Spinal cord (tissue), 10 donors: ENCODE data around the gene MTR. TPM values are rescaled to one million over a fixed set of nuclear protein-coding genes. Genes with fewer than 3 reads are reported as not detected.
A peak's percentile ranks its signal among the peaks of the same experiment; 100 is the strongest.

Experiments
- DNase-seq, 6 donors: peaks; one replicate each; pipeline versions ENCODE4 v3.0.0 to v3.0.0-alpha.2; 2013 to 2015; ENCODE audit warnings: low spot score in 6 of 6, low read depth in 4 of 6
- H3K27ac ChIP-seq: one replicate; pipeline ENCODE4 v1.5.1; 2013; ENCODE audit warnings: low read depth, low read length, control low read depth
- H3K27me3 ChIP-seq: one replicate; pipeline ENCODE4 v1.6.1; 2013; ENCODE audit warnings: low read length; ENCODE audit not compliant: control insufficient read depth, insufficient read depth
- H3K36me3 ChIP-seq: one replicate; pipeline ENCODE4 v1.6.1; 2013; ENCODE audit warnings: low read length; ENCODE audit not compliant: control insufficient read depth, insufficient read depth
- H3K4me1 ChIP-seq: one replicate; pipeline ENCODE4 v1.6.1; 2013; ENCODE audit warnings: low read length; ENCODE audit not compliant: control insufficient read depth, insufficient read depth
- H3K4me3 ChIP-seq: one replicate; pipeline ENCODE4 v1.5.1; 2013; ENCODE audit warnings: low read depth, low read length, control low read depth
- H3K9me3 ChIP-seq: one replicate; pipeline ENCODE4 v1.6.1; 2013; ENCODE audit warnings: low read length; ENCODE audit not compliant: control insufficient read depth, insufficient read depth
- WGBS: methylation state at CpG from one replicate; pipeline ENCODE4 v1.1.5; 2013; ENCODE audit warnings: missing lambda C conversion rate; ENCODE audit not compliant: insufficient coverage; 5-methylcytosine and 5-hydroxymethylcytosine counted together
- polyA plus RNA-seq, 2 donors: library from polyadenylated mRNA; unstranded; fragments of 120-200 nt; gene quantifications; one replicate each; pipeline ENCODE4 v1.2.1, GENCODE V29; 2013; ENCODE audit not compliant: insufficient read length in 2 of 2
- total RNA-seq, 2 donors: library from RNA; depleted of rRNA in 1 of 2; stranded (reverse); fragments of 120-200 nt in 1 of 2; fragments of >200 nt in 1 of 2; gene quantifications; one replicate each; pipeline versions ENCODE4 v1.2.3 to v1.2.4, GENCODE V29; 2013 to 2014
- donor health status: healthy.

Gene MTR
- total and polyA plus RNA-seq, 4 donors, result 17.2 to 41.7 (median 26.4) TPM

- Histone ChIP-seq H3K36me3 (peaks cover 5% of the 10 kb centered on the region), H3K4me1 (no peaks in the 10 kb centered on the region), H3K27me3 (no peaks in the 10 kb centered on the region), H3K9me3 (no peaks in the 10 kb centered on the region), H3K27ac (no peak overlapping the region), H3K4me3 (no peak overlapping the region)
- 97% methylated on average over 9 of the region's 9 CpGs for WGBS
- no peak for DNase-seq
Observed at GRCh38 chr1:236819856-236820255, 24.8 kb downstream of the MTR start.

GRCh38 chr1:236821091-236821627 lies 26.1 kb downstream of the MTR start:
- H3K9me3 ChIP-seq, result no peaks in the 10 kb centered on the region
- no peak overlapping the region for H3K27ac ChIP-seq
- H3K27me3 ChIP-seq, result no peaks in the 10 kb centered on the region
- no peak overlapping the region for H3K4me3 ChIP-seq
- DNase-seq, result peak in 2 of 6 donors; percentile 23 to 25
- 26% methylated on average over 5 of the region's 6 CpGs for WGBS
- H3K4me1 ChIP-seq, result no peaks in the 10 kb centered on the region
- H3K36me3 ChIP-seq, result peaks cover 9% of the 10 kb centered on the region

GRCh38 chr1:236823559-236823958 lies 28.5 kb downstream of the MTR start:
- H3K36me3 ChIP-seq, result peaks cover 11% of the 10 kb centered on the region
- no peaks in the 10 kb centered on the region for H3K9me3 ChIP-seq
- no peak overlapping the region for H3K27ac ChIP-seq
- no peak for DNase-seq
- H3K4me3 ChIP-seq, result no peak overlapping the region
- no CpG with 5 or more reads among the region's 2 CpGs for WGBS
- H3K4me1 ChIP-seq, result no peaks in the 10 kb centered on the region
- no peaks in the 10 kb centered on the region for H3K27me3 ChIP-seq

GRCh38 chr1:236829085-236829484 lies 34.0 kb downstream of the MTR start:
- H3K36me3 ChIP-seq, result peaks cover 9% of the 10 kb centered on the region
- 100% methylated on average over 3 of the region's 3 CpGs for WGBS
- H3K9me3 ChIP-seq, result no peaks in the 10 kb centered on the region
- H3K27me3 ChIP-seq, result no peaks in the 10 kb centered on the region
- H3K4me1 ChIP-seq, result no peaks in the 10 kb centered on the region
- H3K27ac ChIP-seq, result no peak overlapping the region
- H3K4me3 ChIP-seq, result no peak overlapping the region
- no peak for DNase-seq

- no CpG with 5 or more reads among the region's 3 CpGs for WGBS
- Histone ChIP-seq H3K27ac (no peak overlapping the region), H3K4me3 (no peak overlapping the region), H3K36me3 (peaks cover 9% of the 10 kb centered on the region), H3K9me3 (no peaks in the 10 kb centered on the region), H3K4me1 (no peaks in the 10 kb centered on the region), H3K27me3 (no peaks in the 10 kb centered on the region)
- no peak for DNase-seq
Observed at GRCh38 chr1:236830116-236830515, 35.0 kb downstream of the MTR start.

GRCh38 chr1:236830560-236830959 lies 35.5 kb downstream of the MTR start:
- H3K4me1 ChIP-seq, result no peaks in the 10 kb centered on the region
- H3K27ac ChIP-seq, result no peak overlapping the region
- H3K36me3 ChIP-seq, result peaks cover 9% of the 10 kb centered on the region
- H3K27me3 ChIP-seq, result no peaks in the 10 kb centered on the region
- H3K9me3 ChIP-seq, result no peaks in the 10 kb centered on the region
- no peak overlapping the region for H3K4me3 ChIP-seq
- 77% methylated on average over 6 of the region's 6 CpGs for WGBS
- DNase-seq, result no peak

- Histone ChIP-seq H3K36me3 (peaks cover 9% of the 10 kb centered on the region), H3K4me3 (no peak overlapping the region), H3K27ac (no peak overlapping the region), H3K9me3 (no peaks in the 10 kb centered on the region), H3K4me1 (no peaks in the 10 kb centered on the region), H3K27me3 (no peaks in the 10 kb centered on the region)
- no peak for DNase-seq
- WGBS, result no CpG with 5 or more reads among the region's 2 CpGs
Observed at GRCh38 chr1:236833575-236833974, 38.5 kb downstream of the MTR start.

GRCh38 chr1:236834876-236835275 lies 39.8 kb downstream of the MTR start:
- H3K9me3 ChIP-seq, result no peaks in the 10 kb centered on the region
- no peaks in the 10 kb centered on the region for H3K4me1 ChIP-seq
- peaks cover 5% of the 10 kb centered on the region for H3K36me3 ChIP-seq
- no peak for DNase-seq
- H3K27ac ChIP-seq, result no peak overlapping the region
- no peak overlapping the region for H3K4me3 ChIP-seq
- 91% methylated on average over 3 of the region's 4 CpGs for WGBS
- no peaks in the 10 kb centered on the region for H3K27me3 ChIP-seq

- no peak overlapping the region for H3K4me3 ChIP-seq
- 100% methylated on average over 2 of the region's 4 CpGs for WGBS
- H3K27me3 ChIP-seq, result no peaks in the 10 kb centered on the region
- DNase-seq, result no peak
- H3K36me3 ChIP-seq, result peaks cover 5% of the 10 kb centered on the region
- H3K9me3 ChIP-seq, result no peaks in the 10 kb centered on the region
- no peak overlapping the region for H3K27ac ChIP-seq
- no peaks in the 10 kb centered on the region for H3K4me1 ChIP-seq
Observed at GRCh38 chr1:236835491-236835890, 40.4 kb downstream of the MTR start.

GRCh38 chr1:236836157-236836556 lies 41.1 kb downstream of the MTR start:
- peaks cover 5% of the 10 kb centered on the region for H3K36me3 ChIP-seq
- H3K4me1 ChIP-seq, result no peaks in the 10 kb centered on the region
- no peak for DNase-seq
- no peak overlapping the region for H3K27ac ChIP-seq
- no peaks in the 10 kb centered on the region for H3K9me3 ChIP-seq
- WGBS, result 100% methylated on average over 1 of the region's 5 CpGs
- H3K4me3 ChIP-seq, result no peak overlapping the region
- H3K27me3 ChIP-seq, result no peaks in the 10 kb centered on the region
